GM12878 (cell line): ENCODE data around the gene RAP1GDS1. TPM values are rescaled to one million over a fixed set of nuclear protein-coding genes. Genes with fewer than 3 reads are reported as not detected.

ENCODE experiments used
- ATAC-seq: fragments of 200-7000 bp; cut with Tn5 transposase; 3 replicates; pipeline ENCODE4 v1.9.1; 2020; ENCODE audit warnings: mild to moderate bottlenecking, moderate library complexity
- BruUV-seq: library from RNA; stranded (reverse); fragments of 400-500 nt; replicated peaks from 2 replicates; lab custom pipeline; 2021; lab: Mats Ljungman, UMichigan
- CTCF ChIA-PET: fragments of 300-600 bp; sonication (Branson Sonifier 250); formaldehyde crosslinking; extraction: SDS; loops from one replicate; lab custom pipeline; 2021; ENCODE audit warnings: inconsistent platforms; lab: Yijun Ruan, JAX
- POLR2A ChIA-PET: fragments of 350-600 bp; formaldehyde crosslinking; extraction: SDS; loops from one replicate; lab custom pipeline; 2021; ENCODE audit warnings: inconsistent platforms; lab: Charles Lee
- RAD21 ChIA-PET: fragments of 300-600 bp; sonication (Branson Sonifier 250); formaldehyde crosslinking; loops from one replicate; lab custom pipeline; 2023; ENCODE audit warnings: antibody characterized with exemption; ENCODE audit not compliant: unreplicated experiment; lab: Charles Lee
- SMC1A ChIA-PET: fragments of 300-600 bp; sonication (Branson Sonifier 250); formaldehyde crosslinking; loops from one replicate; lab custom pipeline; 2023; ENCODE audit not compliant: unreplicated experiment, uncharacterized antibody; lab: Charles Lee
- DNase-seq: peaks from one replicate; pipeline ENCODE4 v3.0.0-alpha.2; 2011; ENCODE audit warnings: low read depth, low spot score
- FAIRE-seq: peaks from 3 replicates; lab custom pipeline; 2011; peaks lifted over from hg19 to GRCh38; lab: Jason Lieb, UNC
- H2AFZ ChIP-seq: 2 replicates; pipeline ENCODE4 v1.6.0; 2011; ENCODE audit warnings: low read depth, low read length, control low read depth; ENCODE audit not compliant: control insufficient read depth
- H3K27ac ChIP-seq: 2 replicates; pipeline ENCODE4 v1.5.1; 2011; ENCODE audit warnings: control low read depth; ENCODE audit not compliant: control insufficient read depth, insufficient read depth
- H3K27me3 ChIP-seq, 2 experiments: replicated peaks in 1 of 2; 2 replicates each; pipeline versions ENCODE4 v1.6.0 to v1.6.1; 2011; ENCODE audit warnings: low read length in 1 of 2; ENCODE audit not compliant: control insufficient read depth in 2 of 2, insufficient read depth in 2 of 2
- H3K36me3 ChIP-seq, 2 experiments: 2 replicates each; pipeline ENCODE4 v1.5.1; 2011; ENCODE audit warnings: low read length in 1 of 2; ENCODE audit not compliant: control insufficient read depth in 2 of 2, insufficient read depth in 2 of 2
- H3K4me1 ChIP-seq: 2 replicates; pipeline ENCODE4 v1.6.1; 2011; ENCODE audit warnings: mild to moderate bottlenecking, low read length, moderate library complexity, mixed read lengths; ENCODE audit not compliant: control insufficient read depth, insufficient read depth
- H3K4me2 ChIP-seq: 2 replicates; pipeline ENCODE4 v1.6.0; 2011; ENCODE audit warnings: control low read depth; ENCODE audit not compliant: control insufficient read depth, insufficient read depth
- H3K4me3 ChIP-seq: fragments of 200-600 bp; sonication (generic); 2 replicates; pipeline ENCODE4 v1.5.1; 2016
- H3K79me2 ChIP-seq: 2 replicates; pipeline ENCODE4 v1.6.0; 2011; ENCODE audit warnings: low read length; ENCODE audit not compliant: control insufficient read depth, insufficient read depth
- H3K9ac ChIP-seq: 2 replicates; pipeline ENCODE4 v1.8.0; 2011; ENCODE audit warnings: low read length, control low read depth, mixed read lengths; ENCODE audit not compliant: control insufficient read depth, insufficient read depth
- H3K9me3 ChIP-seq: replicated peaks from 3 replicates; pipeline ENCODE4 v1.5.1; 2011; ENCODE audit warnings: mild to moderate bottlenecking, low read length; ENCODE audit not compliant: control insufficient read depth, insufficient read depth
- H4K20me1 ChIP-seq: 2 replicates; pipeline ENCODE4 v1.6.0; 2011; ENCODE audit not compliant: control insufficient read depth, insufficient read depth
- BCL3 ChIP-seq: IDR thresholded peaks from 2 replicates; pipeline ENCODE4 v1.6.1; 2011; ENCODE audit warnings: borderline replicate concordance, low read depth, mild to moderate bottlenecking, moderate library complexity, low read length; ENCODE audit not compliant: insufficient read depth, poor library complexity, severe bottlenecking
- BMI1 ChIP-seq: fragments of 450-650 bp; IDR thresholded peaks from 2 replicates; pipeline ENCODE4 v1.6.1; 2016; ENCODE audit warnings: mild to moderate bottlenecking, moderate library complexity, borderline replicate concordance
- MEF2A ChIP-seq: IDR thresholded peaks from 2 replicates; pipeline ENCODE4 v1.6.1; 2011; ENCODE audit warnings: low read depth, mild to moderate bottlenecking, low read length, moderate library complexity; ENCODE audit not compliant: insufficient read depth
- MLLT1 ChIP-seq: fragments of 450-650 bp; IDR thresholded peaks from 2 replicates; pipeline ENCODE4 v1.6.1; 2016; ENCODE audit warnings: mild to moderate bottlenecking
- MXI1 ChIP-seq: fragments of 150-350 bp; IDR thresholded peaks from 2 replicates; pipeline ENCODE4 v1.6.1; 2011; ENCODE audit warnings: low read depth, mild to moderate bottlenecking, inconsistent platforms, low read length, improper control_type of control experiment
- ZNF687 ChIP-seq: fragments of 450-650 bp; IDR thresholded peaks from 2 replicates; pipeline ENCODE4 v1.6.1; 2017; ENCODE audit warnings: mild to moderate bottlenecking, moderate library complexity
- WGBS: methylation state at CpG from one replicate; pipeline ENCODE4 v1.1.6; 2016; ENCODE audit warnings: low lambda C conversion rate; ENCODE audit not compliant: insufficient replicate concordance, insufficient coverage; ENCODE audit errors: missing lambda C conversion rate; 5-methylcytosine and 5-hydroxymethylcytosine counted together
- in situ Hi-C: fragments of 300-500 bp; cut with MboI; formaldehyde crosslinking; loops from 9 replicates; pipeline ENCODE4 v1.14.3; 2018; ENCODE audit warnings: mixed read lengths
- intact Hi-C: fragments of 100-400 bp; cut with micrococcal nuclease; formaldehyde crosslinking; loops from one replicate; pipeline ENCODE4 v1.14.2; 2022; ENCODE audit not compliant: unreplicated experiment
- polyA plus RNA-seq, 11 experiments: library from polyadenylated mRNA; depleted of rRNA in 4 of 11; unstranded in 6 of 11; stranded (reverse) in 5 of 11; fragments of >200 nt; fragmentation: Nextera tagmentation in 4 of 11; fragmentation: Illumina TruSeq in 1 of 11; extraction: Ambion mirVana in 4 of 11; extraction: Trizol in 1 of 11; gene quantifications; 1 replicate in 1 of 11; 2 replicates in 10 of 11; pipeline versions ENCODE4 v1.2.1 to v1.2.3, GENCODE V29; 2011 to 2016; ENCODE audit warnings: inconsistent platforms in 2 of 11, missing spikeins in 2 of 11, low read depth in 1 of 11
- total RNA-seq, 4 experiments: library from RNA; depleted of rRNA in 3 of 4; stranded (reverse); fragments of >200 nt in 3 of 4; fragmentation: Illumina TruSeq in 1 of 4; extraction: Trizol in 1 of 4; gene quantifications; 2 replicates each; pipeline versions ENCODE4 v1.2.1 to v1.2.3, GENCODE V29; 2013 to 2021

RAP1GDS1 gene
- total and polyA plus RNA-seq, 10 of the 15 experiments (the other 5 are each of a cell fraction or from before 2014, with no cell fraction given) = 12.0 to 30.5 (median 20.7) TPM

- H3K9ac ChIP-seq = no peak overlapping the region
- CTCF ChIA-PET = interaction anchor here (0.6 to 1.3 kb wide), 7 partner anchors 9 to 1804 kb away, joined by 3 to 5 read pairs (median 3); partner anchors contain the start of gene STPG2
- 85% methylated on average over 4 of the region's 4 CpGs for WGBS
- H3K79me2 ChIP-seq = peaks cover 2% of the 10 kb centered on the region
- POLR2A ChIA-PET = no interaction called here
- peaks cover 7% of the 10 kb centered on the region; the same call in 1 of the 2 replicates for H3K4me1 ChIP-seq
- no peaks in the 10 kb centered on the region for H3K36me3 ChIP-seq
- H2AFZ ChIP-seq = no peak overlapping the region
- in situ Hi-C loops (no loop called here), intact Hi-C loops (no loop called here)
- ATAC-seq (no peak), DNase-seq (no peak), FAIRE-seq (no peak)
- TF ChIP-seq MLLT1 (no peak), MEF2A (no peak), MXI1 (no peak), ZNF687 (no peak), BCL3 (no peak), BMI1 (no peak)
- no peaks in the 10 kb centered on the region for H3K27me3 ChIP-seq
- no peak overlapping the region for H3K4me3 ChIP-seq
- no peaks in the 10 kb centered on the region for H4K20me1 ChIP-seq
- no peak overlapping the region for H3K4me2 ChIP-seq
- H3K9me3 ChIP-seq = no peaks in the 10 kb centered on the region
- no TSS peak for BruUV-seq
- no peak overlapping the region for H3K27ac ChIP-seq
- RAD21 ChIA-PET = no interaction called here
- SMC1A ChIA-PET = interaction anchor here (0.7 to 1.6 kb wide), 4 partner anchors 10 to 701 kb away, joined by 3 to 5 read pairs (median 3); no protein-coding TSS in a partner anchor
Measured at GRCh38 chr4:98293104-98293887, 32.1 kb downstream of the RAP1GDS1 start.
